BJ (cell line): ENCODE measurements around the gene RGS6. TPM values are rescaled to one million over a fixed set of nuclear protein-coding genes. Genes with fewer than 3 reads are reported as not detected.

Source experiments
- CTCF ChIA-PET: fragments of 350-600 bp; formaldehyde crosslinking; extraction: SDS; loops from one replicate; lab custom pipeline; 2021; ENCODE audit warnings: antibody characterized with exemption, inconsistent platforms; lab: Yijun Ruan, JAX
- POLR2A ChIA-PET: fragments of 300-600 bp; sonication (Branson Sonifier 250); formaldehyde crosslinking; extraction: SDS; loops from one replicate; lab custom pipeline; 2021; ENCODE audit warnings: antibody characterized with exemption; lab: Charles Lee
- DNase-seq: peaks from one replicate; pipeline ENCODE4 v3.0.0-alpha.2; 2011; ENCODE audit warnings: low read depth
- H3K27me3 ChIP-seq: 2 replicates; pipeline ENCODE4 v1.6.0; 2011; ENCODE audit warnings: low read length; ENCODE audit not compliant: control insufficient read depth, insufficient read depth
- H3K36me3 ChIP-seq: 2 replicates; pipeline ENCODE4 v1.5.1; 2011; ENCODE audit warnings: low read length; ENCODE audit not compliant: control insufficient read depth, insufficient read depth
- H3K4me3 ChIP-seq: 2 replicates; pipeline ENCODE4 v1.5.1; 2011; ENCODE audit warnings: low read depth, mild to moderate bottlenecking, control low read depth, low read length
- polyA plus RNA-seq: library from polyadenylated mRNA; depleted of rRNA; stranded (reverse); fragments of >200 nt; gene quantifications from 2 replicates; pipeline ENCODE4 v1.2.3, GENCODE V29; 2011
- TF ChIP-seq, protein P1 (sequence below): IDR thresholded peaks from 2 replicates; pipeline ENCODE4 v1.5.1; 2011; ENCODE audit warnings: low read depth, mild to moderate bottlenecking, control low read depth, inconsistent platforms, low read length, moderate library complexity; ENCODE audit not compliant: insufficient read depth

The RGS6 gene
- polyA plus RNA-seq, 1 experiment: not detected

DNA sequence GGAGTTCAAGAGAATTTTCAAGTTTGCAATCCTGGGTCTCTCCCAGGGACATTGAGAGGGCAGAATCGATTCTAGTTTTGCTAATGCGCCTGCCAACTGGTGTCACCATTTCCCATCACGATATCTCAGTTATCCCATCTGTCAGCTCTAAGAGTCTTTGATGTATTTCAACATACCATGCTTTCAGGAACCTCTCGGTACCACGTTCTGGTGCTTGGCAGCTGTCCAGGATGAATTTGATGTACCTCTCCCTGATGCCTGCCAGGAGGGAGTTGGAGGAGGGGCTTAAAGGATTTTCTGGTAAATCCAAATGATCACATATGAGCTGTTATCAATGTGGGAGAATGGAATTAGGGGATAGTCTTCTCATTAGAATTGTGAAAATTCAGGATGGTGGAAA, 332.5 kb downstream of the RGS6 start:
- H3K36me3 ChIP-seq: no peaks in the 10 kb centered on the region
- CTCF ChIA-PET: no interaction called here
- DNase-seq: no peak

DNA sequence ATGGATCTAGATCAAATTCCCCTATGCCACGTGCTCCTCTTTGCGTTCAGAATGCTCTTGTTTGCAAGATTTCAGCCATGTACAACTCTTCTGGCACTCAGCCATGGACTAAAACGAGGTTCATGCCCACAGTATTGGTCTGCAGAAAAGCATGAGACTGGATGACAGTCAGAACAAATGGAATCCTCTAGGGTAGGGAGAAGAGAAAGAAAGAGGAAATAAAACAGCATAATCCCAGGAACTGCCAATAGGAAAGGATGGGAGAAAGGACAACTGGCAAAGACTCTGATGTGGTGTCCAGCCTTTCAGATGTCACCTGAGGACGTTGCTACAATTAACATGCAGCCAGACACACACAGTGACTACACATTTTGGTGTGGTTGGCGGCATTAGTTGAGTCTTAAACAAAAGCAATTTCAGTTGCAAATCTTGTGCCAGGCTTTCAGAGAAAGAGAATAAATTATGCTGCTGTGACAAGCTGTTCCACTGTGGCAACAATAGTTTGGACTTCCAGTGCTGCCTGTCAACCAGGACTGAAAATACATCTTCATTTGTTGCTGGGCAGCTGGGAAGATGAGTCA, 338.0 kb downstream of the RGS6 start:
- POLR2A ChIA-PET: no interaction called here

More for the DNA sequence above, 332.5 kb downstream of the RGS6 start:
- TF ChIP-seq, protein P1, sequence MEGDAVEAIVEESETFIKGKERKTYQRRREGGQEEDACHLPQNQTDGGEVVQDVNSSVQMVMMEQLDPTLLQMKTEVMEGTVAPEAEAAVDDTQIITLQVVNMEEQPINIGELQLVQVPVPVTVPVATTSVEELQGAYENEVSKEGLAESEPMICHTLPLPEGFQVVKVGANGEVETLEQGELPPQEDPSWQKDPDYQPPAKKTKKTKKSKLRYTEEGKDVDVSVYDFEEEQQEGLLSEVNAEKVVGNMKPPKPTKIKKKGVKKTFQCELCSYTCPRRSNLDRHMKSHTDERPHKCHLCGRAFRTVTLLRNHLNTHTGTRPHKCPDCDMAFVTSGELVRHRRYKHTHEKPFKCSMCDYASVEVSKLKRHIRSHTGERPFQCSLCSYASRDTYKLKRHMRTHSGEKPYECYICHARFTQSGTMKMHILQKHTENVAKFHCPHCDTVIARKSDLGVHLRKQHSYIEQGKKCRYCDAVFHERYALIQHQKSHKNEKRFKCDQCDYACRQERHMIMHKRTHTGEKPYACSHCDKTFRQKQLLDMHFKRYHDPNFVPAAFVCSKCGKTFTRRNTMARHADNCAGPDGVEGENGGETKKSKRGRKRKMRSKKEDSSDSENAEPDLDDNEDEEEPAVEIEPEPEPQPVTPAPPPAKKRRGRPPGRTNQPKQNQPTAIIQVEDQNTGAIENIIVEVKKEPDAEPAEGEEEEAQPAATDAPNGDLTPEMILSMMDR: no peak
- no peak overlapping the region for H3K4me3 ChIP-seq
- POLR2A ChIA-PET: no interaction called here
- no peaks in the 10 kb centered on the region for H3K27me3 ChIP-seq

GRCh38 chr14:72270749-72271148, 338.5 kb downstream of the RGS6 start:
- Histone ChIP-seq H3K4me3 (no peak overlapping the region), H3K27me3 (no peaks in the 10 kb centered on the region), H3K36me3 (no peaks in the 10 kb centered on the region)
- CTCF ChIA-PET: interaction anchor here (1.1 kb wide), 1 partner anchor 21 kb away, joined by 3 read pairs; no protein-coding TSS in a partner anchor
- no peak for DNase-seq
- TF ChIP-seq, protein P1: no peak
- POLR2A ChIA-PET: no interaction called here

More for the DNA sequence above, 338.0 kb downstream of the RGS6 start:
- Histone ChIP-seq H3K4me3 (no peak overlapping the region), H3K27me3 (no peaks in the 10 kb centered on the region), H3K36me3 (no peaks in the 10 kb centered on the region)
- no peak for DNase-seq
- CTCF ChIA-PET: interaction anchor here (1.1 kb wide), 1 partner anchor 22 kb away, joined by 3 read pairs; no protein-coding TSS in a partner anchor
- TF ChIP-seq, protein P1: no peak

DNA sequence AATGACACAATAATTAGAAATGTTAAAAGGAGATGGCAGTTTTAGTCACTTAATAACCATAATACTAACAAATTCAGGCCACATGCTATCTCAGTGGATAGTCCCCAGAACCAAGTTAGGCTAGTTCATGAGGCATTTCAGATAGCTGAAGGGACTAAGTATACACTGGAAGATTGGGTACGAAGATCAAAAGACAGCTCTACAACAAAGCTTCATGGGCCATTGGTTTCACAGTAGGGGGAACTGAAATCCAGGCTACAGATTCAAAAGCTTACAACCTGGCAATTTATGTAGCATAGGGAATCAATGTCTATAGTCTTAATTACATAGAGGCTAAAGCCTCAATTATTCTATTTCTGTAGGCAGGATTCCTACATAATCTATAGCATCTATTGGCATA, 343.0 kb downstream of the RGS6 start:
- no peaks in the 10 kb centered on the region for H3K27me3 ChIP-seq
- H3K36me3 ChIP-seq: no peaks in the 10 kb centered on the region
- TF ChIP-seq, protein P1: no peak
- H3K4me3 ChIP-seq: no peak overlapping the region
- CTCF ChIA-PET: no interaction called here
- DNase-seq: no peak
- POLR2A ChIA-PET: no interaction called here

DNA sequence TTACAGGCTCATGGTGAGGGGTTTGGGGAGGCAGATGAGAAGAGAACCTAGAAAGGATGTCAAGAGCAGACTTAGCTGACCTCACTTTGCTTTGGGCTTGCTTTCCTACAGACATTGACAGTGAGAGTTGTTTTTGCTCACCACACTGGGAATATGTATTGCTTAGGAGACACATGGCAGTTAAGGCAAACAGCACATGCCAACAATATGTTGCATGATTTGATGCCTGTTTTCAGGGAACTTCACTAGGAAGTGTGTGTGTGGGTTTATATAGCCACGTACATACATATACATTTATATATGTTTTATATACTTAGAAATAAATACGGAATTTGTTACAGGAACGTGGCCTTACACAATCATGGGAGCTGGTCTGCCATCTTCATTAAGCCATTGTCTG, 346.1 kb downstream of the RGS6 start:
- CTCF ChIA-PET: no interaction called here
- H3K27me3 ChIP-seq: no peaks in the 10 kb centered on the region

More for the DNA sequence above, 346.1 kb downstream of the RGS6 start:
- H3K4me3 ChIP-seq: no peak overlapping the region
- DNase-seq: no peak
- POLR2A ChIA-PET: no interaction called here
- TF ChIP-seq, protein P1: no peak
- H3K36me3 ChIP-seq: no peaks in the 10 kb centered on the region
